Upper lobe of left lung (tissue), 6 donors: ENCODE measurements around the gene EML4. TPM values are rescaled to one million over a fixed set of nuclear protein-coding genes. Genes with fewer than 3 reads are reported as not detected.

Experiments used
- ATAC-seq, 2 donors: fragments of 200-7000 bp; cut with Tn5 transposase; one replicate each; pipeline ENCODE4 v1.9.1; 2022; ENCODE audit warnings: mild to moderate bottlenecking in 2 of 2, moderate library complexity in 2 of 2; ENCODE audit not compliant: low FRiP score in 2 of 2
- DNase-seq, 2 donors: peaks; one replicate each; pipeline ENCODE4 v3.0.0-alpha.2; 2019 to 2020
- H3K27ac ChIP-seq, 4 donors: fragments of 200-600 bp; sonication (generic); one replicate each; pipeline ENCODE4 v1.5.1; 2016 to 2019
- H3K27me3 ChIP-seq, 4 donors: fragments of 200-600 bp; sonication (generic); one replicate each; pipeline ENCODE4 v1.5.1; 2017 to 2019
- H3K36me3 ChIP-seq, 4 donors: fragments of 200-600 bp; sonication (generic); one replicate each; pipeline ENCODE4 v1.5.1; 2016 to 2019
- H3K4me1 ChIP-seq, 4 donors: fragments of 200-600 bp; sonication (generic); one replicate each; pipeline ENCODE4 v1.5.1; 2018 to 2019
- H3K4me3 ChIP-seq, 4 donors: fragments of 200-600 bp; sonication (generic); one replicate each; pipeline ENCODE4 v1.5.1; 2017 to 2019; ENCODE audit warnings: mild to moderate bottlenecking in 2 of 4, moderate library complexity in 1 of 4
- H3K9me3 ChIP-seq, 4 donors: fragments of 200-600 bp; sonication (generic); one replicate each; pipeline ENCODE4 v1.5.1; 2018 to 2019
- EP300 ChIP-seq, 4 donors: sonication (generic); formaldehyde crosslinking; IDR thresholded peaks; one replicate each; pipeline ENCODE4 v1.5.1; 2017; ENCODE audit warnings: antibody characterized with exemption in 4 of 4, control low read depth in 2 of 4
- POLR2A ChIP-seq, 4 donors: fragments of 450-650 bp; IDR thresholded peaks; one replicate each; pipeline ENCODE4 v1.5.1; 2016 to 2017; ENCODE audit warnings: antibody characterized with exemption in 4 of 4, mild to moderate bottlenecking in 2 of 4
- POLR2AphosphoS5 ChIP-seq, 2 donors: sonication (generic); formaldehyde crosslinking; IDR thresholded peaks; one replicate each; pipeline ENCODE4 v1.5.1; 2017; ENCODE audit warnings: antibody characterized with exemption in 2 of 2
- WGBS, 2 donors: methylation state at CpG; one replicate each; pipeline ENCODE4 v1.1.5; 2017 to 2018; 5-methylcytosine and 5-hydroxymethylcytosine counted together
- total RNA-seq, 6 donors: library from RNA; depleted of rRNA in 4 of 6; stranded (reverse); fragments of >200 nt in 4 of 6; gene quantifications; one replicate each; pipeline versions ENCODE4 v1.1.0 to v1.2.1, GENCODE V29; 2016 to 2021
- TF ChIP-seq, protein P1 (sequence below), 6 experiments: fragments of 450-650 bp in 4 of 6; fragments of 200-600 bp in 2 of 6; sonication (generic) in 2 of 6; IDR thresholded peaks; one replicate each; pipeline ENCODE4 v1.5.1; 2016 to 2019; ENCODE audit warnings: antibody characterized with exemption in 6 of 6
- donor health status: DM: no; HTN: no; CAD: no; lungs with moderate emphysema.
- donor health status: DM: no; HTN: yes; CAD: no; lungs with severe emphysema.

Gene EML4
- total RNA-seq, 6 donors from 2014 or later = 42.7 to 96.9 (median 62.0) TPM

DNA sequence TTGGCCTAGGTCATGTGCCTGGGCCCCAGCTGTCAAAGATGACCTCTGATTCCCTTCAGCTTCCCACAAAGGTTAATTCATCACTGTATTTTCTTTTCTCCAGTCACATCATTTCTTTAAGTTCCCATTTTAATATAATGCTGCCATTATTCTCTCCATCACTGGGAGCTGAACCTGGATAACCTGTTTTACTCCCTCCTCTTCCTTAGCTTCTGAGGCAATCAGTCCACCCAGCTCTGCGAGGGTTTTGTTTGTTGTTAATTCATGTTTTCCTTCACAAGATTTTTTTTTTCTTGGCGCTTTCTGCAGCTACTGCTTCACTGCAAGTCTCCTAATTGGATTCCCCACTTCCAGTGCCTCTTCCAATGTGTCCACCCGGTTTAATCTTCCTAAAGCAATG is 5.1 kb upstream of the EML4 start:
- H3K4me3 ChIP-seq = no peak overlapping the region
- WGBS, 2 donors = 69 to 74% methylated on average over 3 of the region's 3 CpGs
- DNase-seq (no peak), ATAC-seq (no peak)
- H3K36me3 ChIP-seq = no peaks in the 10 kb centered on the region
- H3K4me1 ChIP-seq = peaks cover 0 to 4% (median 4%) of the 10 kb centered on the region in 4 donors
- H3K27me3 ChIP-seq = no peaks in the 10 kb centered on the region
- TF ChIP-seq EP300 (IDR thresholded peaks at IDR 0.05) = no peak
- TF ChIP-seq, protein P1, sequence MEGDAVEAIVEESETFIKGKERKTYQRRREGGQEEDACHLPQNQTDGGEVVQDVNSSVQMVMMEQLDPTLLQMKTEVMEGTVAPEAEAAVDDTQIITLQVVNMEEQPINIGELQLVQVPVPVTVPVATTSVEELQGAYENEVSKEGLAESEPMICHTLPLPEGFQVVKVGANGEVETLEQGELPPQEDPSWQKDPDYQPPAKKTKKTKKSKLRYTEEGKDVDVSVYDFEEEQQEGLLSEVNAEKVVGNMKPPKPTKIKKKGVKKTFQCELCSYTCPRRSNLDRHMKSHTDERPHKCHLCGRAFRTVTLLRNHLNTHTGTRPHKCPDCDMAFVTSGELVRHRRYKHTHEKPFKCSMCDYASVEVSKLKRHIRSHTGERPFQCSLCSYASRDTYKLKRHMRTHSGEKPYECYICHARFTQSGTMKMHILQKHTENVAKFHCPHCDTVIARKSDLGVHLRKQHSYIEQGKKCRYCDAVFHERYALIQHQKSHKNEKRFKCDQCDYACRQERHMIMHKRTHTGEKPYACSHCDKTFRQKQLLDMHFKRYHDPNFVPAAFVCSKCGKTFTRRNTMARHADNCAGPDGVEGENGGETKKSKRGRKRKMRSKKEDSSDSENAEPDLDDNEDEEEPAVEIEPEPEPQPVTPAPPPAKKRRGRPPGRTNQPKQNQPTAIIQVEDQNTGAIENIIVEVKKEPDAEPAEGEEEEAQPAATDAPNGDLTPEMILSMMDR (IDR thresholded peaks at IDR 0.05) = no peak
- TF ChIP-seq POLR2AphosphoS5 (IDR thresholded peaks at IDR 0.05) = no peak
- TF ChIP-seq POLR2A (IDR thresholded peaks at IDR 0.05) = no peak
- H3K9me3 ChIP-seq = no peaks in the 10 kb centered on the region
- no peak overlapping the region for H3K27ac ChIP-seq

DNA sequence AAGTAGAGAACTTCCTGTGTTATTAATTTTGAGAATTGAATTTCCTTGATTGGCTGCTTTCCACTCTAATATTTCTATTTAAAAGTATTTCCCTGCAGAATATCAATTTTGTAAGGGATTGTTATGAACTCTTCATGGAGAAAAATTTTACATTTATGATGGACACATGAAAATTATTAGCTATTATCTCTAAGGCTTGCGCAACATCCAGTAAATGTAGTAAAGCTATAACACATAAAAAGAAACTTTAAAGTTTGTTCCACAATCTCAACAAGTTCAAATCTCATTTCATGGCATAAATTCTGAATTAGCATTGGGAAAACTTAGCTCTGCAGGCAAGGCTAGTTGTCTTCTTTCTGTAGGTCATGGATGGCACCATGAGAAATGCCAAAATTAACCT is 4.2 kb upstream of the EML4 start:
- WGBS, 2 donors = 63 to 65% methylated on average over 1 of the region's 1 CpG
- Histone ChIP-seq H3K4me3 (no peak overlapping the region), H3K27me3 (no peaks in the 10 kb centered on the region), H3K4me1 (peaks cover 0 to 6% (median 4%) of the 10 kb centered on the region in 4 donors), H3K9me3 (no peaks in the 10 kb centered on the region), H3K36me3 (no peaks in the 10 kb centered on the region), H3K27ac (no peak overlapping the region)
- no peak for TF ChIP-seq POLR2AphosphoS5 (IDR thresholded peaks at IDR 0.05)
- TF ChIP-seq, protein P1 (IDR thresholded peaks at IDR 0.05) = no peak
- TF ChIP-seq EP300 (IDR thresholded peaks at IDR 0.05) = no peak
- TF ChIP-seq POLR2A (IDR thresholded peaks at IDR 0.05) = no peak
- DNase-seq (no peak), ATAC-seq (no peak)

DNA sequence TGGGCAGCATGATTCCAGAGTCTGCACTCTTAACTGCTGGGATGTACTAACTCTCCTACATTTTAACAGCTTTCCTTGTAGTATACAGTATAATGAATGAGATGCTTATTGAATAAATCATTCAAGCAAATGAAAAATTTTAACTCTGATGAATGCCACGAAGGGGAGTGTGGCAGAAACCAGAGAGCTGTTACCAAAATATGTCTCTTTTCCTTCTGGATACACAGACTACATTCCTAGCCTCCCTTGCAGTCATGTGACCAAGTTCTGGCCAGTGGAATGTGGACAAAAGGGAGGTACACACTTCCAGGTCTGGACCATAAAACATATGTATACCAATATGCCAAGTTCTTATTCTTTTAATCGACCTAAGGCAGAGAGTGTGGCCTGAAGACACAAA is 1.7 kb upstream of the EML4 start:
- no peaks in the 10 kb centered on the region for H3K27me3 ChIP-seq
- H3K9me3 ChIP-seq = no peaks in the 10 kb centered on the region
- DNase-seq = no peak
- peaks cover 13 to 27% (median 23%) of the 10 kb centered on the region in 4 donors for H3K4me1 ChIP-seq
- H3K36me3 ChIP-seq = no peaks in the 10 kb centered on the region
- TF ChIP-seq EP300 (IDR thresholded peaks at IDR 0.05) = no peak
- TF ChIP-seq POLR2AphosphoS5 (IDR thresholded peaks at IDR 0.05) = no peak
- TF ChIP-seq, protein P1 (IDR thresholded peaks at IDR 0.05) = no peak
- no peak for TF ChIP-seq POLR2A (IDR thresholded peaks at IDR 0.05)
- no peak overlapping the region for H3K4me3 ChIP-seq
- no peak for ATAC-seq
- H3K27ac ChIP-seq = no peak overlapping the region
- WGBS, 2 donors = 47 to 79% methylated on average over 2 of the region's 2 CpGs

DNA sequence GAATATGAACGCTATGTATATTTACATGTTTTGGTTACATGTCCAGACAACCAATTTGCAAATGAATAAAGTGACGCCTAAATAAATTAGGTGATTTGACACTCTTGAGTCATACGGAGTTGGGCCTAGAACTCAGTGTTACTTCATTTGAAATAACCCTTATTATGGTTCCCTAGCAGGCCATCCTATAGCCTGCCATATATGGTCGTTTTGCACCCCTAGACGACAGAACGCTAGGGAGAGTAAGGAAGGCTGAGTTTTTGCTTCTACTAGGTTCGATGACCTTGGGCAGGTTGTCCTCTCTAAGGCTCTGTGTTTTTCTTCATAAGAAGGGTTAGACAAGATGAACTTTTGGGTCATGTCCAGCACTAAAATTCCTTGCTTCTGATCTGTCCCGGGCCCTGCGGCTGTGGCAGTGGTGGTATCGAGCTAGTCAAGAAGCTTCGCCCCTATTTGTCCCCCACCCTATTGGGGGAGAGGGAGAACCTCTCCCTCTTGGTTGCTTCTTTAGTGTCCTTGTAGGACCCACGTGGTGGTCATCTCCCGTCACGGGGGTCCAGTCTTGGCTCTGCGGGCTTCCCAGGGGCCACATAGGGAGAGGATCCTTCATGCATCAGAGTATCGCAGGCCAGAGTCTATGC is 574 bp upstream of the EML4 start:
- H3K27me3 ChIP-seq = no peaks in the 10 kb centered on the region
- no peak for ATAC-seq
- no peak for DNase-seq
- H3K9me3 ChIP-seq = no peaks in the 10 kb centered on the region
- no peak for TF ChIP-seq EP300 (IDR thresholded peaks at IDR 0.05)
- TF ChIP-seq, protein P1 (IDR thresholded peaks at IDR 0.05) = no peak
- no peak for TF ChIP-seq POLR2A (IDR thresholded peaks at IDR 0.05)
- no peak for TF ChIP-seq POLR2AphosphoS5 (IDR thresholded peaks at IDR 0.05)
- peak overlapping the region in 3 of 4 donors; percentile 12 to 92 (median 84) for H3K4me3 ChIP-seq
- no peaks in the 10 kb centered on the region for H3K36me3 ChIP-seq
- peaks cover 13 to 36% (median 28%) of the 10 kb centered on the region in 4 donors for H3K4me1 ChIP-seq
- H3K27ac ChIP-seq = peak overlapping the region; percentile 36 to 94 (median 78)
- WGBS, 2 donors = 85 to 96% methylated on average over 11 to 13 of the region's 16 CpGs
